HG02970 (cell line): ENCODE data around the gene ZFHX3.

ENCODE experiments used
- ATAC-seq: cut with Tn5 transposase; IDR thresholded peaks from one replicate; pipeline ENCODE4 v1.9.1; 2021; ENCODE audit warnings: mild to moderate bottlenecking, moderate library complexity, moderate number of reproducible peaks; ENCODE audit not compliant: unreplicated experiment, low FRiP score

Gene ZFHX3

GRCh38 chr16:72788269-72788809 lies 259.6 kb downstream of the ZFHX3 start:
- no peak for ATAC-seq

- ATAC-seq = peak; percentile 60
Observed at GRCh38 chr16:72787514-72788268, 260.2 kb downstream of the ZFHX3 start.

DNA sequence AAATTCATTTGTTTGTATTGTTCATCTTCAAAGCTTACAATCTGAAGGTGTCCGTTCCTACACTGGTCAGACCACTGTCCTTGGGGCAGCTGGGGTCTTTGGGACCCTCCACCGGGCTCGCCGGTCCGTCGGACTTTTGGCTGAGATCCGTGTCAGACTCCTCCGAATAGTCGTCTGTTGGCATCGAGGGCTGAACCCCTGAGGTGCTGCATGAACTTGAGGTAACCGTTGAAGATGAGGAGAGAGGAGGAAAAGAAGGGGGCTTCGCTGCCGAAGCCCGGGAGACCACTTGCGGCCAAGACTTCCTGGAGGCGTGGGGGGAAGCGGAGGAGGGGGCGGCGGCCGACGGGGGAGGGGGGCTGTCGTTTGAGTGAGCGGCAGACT lies 260.8 kb downstream of the ZFHX3 start:
- peak; percentile 6 for ATAC-seq

DNA sequence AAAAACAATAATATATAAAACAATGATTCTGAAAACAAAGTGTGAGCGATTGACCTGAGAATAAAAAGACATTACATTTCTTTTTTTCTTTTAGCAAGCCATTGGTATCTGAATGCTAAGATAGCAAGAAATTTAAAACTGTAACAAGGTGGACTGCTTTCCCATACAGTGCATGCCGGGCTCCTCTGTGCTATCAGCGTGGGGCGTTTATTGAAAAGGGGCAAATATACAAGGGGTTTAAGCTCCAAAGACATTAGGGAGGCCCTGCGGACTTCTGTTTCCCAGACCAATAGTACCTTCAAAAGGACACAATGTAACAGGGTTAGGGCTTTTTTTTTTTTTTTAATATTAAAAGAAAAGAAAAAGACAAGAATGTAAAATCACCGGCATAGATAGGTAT lies 261.3 kb downstream of the ZFHX3 start:
- no peak for ATAC-seq

DNA sequence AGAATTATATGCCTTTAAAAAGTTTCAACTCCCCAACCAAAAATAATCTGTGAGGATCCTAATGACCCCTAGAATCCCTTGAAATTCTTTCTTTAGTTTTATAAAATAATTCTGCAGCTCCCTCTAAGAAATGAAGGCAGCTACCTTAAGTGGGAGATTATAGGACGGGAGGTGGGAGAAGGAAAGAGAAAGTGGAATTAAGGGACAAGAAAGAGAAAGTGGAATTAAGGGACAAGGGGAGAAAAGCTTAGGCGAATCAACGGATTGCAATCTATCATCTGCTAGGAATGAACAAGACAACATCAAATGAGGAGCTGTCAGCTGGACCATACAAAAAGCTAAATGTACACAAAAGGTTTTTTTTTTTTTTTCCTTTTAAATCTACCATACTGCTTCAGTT lies 262.0 kb downstream of the ZFHX3 start:
- no peak for ATAC-seq

DNA sequence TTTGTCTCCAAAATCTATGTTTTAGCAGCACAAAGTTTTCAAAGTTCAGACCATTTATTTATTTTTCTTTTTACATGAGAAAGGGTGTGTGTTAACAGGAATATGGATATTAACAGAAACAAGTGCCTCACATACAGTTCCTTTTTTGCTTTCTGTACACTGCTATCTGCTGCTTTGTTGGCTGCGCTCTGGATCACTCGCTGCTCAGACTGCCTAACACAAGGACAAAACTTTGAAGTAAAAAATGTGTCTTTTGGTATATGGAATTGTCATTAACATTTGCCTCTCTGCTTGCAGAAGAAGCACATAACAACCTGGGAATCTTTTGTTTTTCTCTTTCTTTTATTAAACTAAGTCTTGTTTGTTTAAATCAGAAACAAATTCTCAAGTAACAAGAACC lies 262.8 kb downstream of the ZFHX3 start:
- no peak for ATAC-seq

DNA sequence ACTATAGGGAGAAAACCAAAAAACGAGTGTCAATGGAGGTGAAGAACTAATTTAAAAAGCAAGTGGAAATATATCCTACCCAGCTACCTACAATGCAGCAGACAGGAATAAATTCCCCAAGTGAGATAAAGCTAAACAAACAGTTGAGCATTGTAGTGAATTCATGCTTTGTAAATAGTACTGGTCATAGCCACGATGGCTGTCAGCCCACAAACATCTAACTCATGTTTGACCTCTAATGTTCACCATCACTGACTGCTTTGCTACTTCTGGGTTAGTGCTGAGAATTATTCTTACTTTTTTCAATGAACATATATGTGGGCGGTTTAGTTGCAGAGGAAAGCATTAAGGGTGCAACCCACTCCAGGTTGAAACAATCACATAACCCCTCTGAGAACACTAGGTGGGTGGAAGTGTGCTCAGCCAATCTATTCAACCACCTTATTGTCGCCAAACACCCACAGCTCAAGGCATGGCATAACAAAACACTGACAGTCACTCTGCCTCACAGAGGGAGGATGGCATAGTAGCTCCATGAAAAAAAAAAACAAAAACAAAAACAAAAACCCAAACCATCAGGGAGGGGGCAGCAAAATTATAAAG lies 264.1 kb downstream of the ZFHX3 start:
- ATAC-seq = no peak

- ATAC-seq = no peak
Observed at GRCh38 chr16:72769876-72770275, 278.1 kb downstream of the ZFHX3 start.

DNA sequence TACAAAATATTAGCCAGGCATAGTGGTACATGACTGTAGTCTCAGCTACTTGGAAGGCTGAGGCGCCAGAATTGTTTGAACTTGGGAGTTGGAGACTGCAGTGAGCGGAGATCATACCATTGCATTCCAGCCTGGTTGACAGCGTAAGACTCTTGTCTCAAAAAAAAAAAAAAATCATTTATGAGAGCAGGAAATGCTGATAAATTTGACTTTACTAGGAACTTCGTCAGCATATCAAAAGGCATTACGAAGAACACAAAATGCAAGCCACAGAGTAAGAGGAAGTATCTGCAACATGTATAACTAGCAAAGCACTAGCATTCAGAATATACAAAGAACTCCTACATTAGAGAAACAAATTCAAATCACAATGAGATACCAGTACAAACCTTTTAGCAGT lies 279.3 kb downstream of the ZFHX3 start:
- ATAC-seq = no peak

GRCh38 chr16:72766506-72766905 lies 281.4 kb downstream of the ZFHX3 start:
- no peak for ATAC-seq

GRCh38 chr16:72764015-72764654 lies 283.8 kb downstream of the ZFHX3 start:
- no peak for ATAC-seq

DNA sequence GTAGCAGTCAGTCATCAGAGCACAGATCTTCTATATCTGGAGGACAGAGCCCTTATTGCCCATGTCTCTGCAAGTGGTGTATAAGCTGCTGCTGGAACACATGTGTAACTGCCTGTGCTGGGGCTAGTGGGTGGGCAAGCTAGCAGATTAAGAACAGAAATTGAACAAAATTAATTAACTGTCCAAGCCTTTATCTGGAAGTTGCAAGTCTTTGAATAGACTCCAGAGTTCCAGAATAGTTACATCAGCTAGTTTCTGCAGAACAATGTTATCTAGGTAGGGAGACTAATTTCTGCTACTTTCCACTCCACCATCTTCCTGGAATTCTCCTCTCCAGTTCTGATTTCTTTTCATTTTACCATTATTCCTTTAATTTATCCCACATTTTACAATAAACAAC lies 287.3 kb downstream of the ZFHX3 start:
- ATAC-seq = no peak

GRCh38 chr16:72753881-72754280 lies 294.0 kb downstream of the ZFHX3 start:
- ATAC-seq = no peak

DNA sequence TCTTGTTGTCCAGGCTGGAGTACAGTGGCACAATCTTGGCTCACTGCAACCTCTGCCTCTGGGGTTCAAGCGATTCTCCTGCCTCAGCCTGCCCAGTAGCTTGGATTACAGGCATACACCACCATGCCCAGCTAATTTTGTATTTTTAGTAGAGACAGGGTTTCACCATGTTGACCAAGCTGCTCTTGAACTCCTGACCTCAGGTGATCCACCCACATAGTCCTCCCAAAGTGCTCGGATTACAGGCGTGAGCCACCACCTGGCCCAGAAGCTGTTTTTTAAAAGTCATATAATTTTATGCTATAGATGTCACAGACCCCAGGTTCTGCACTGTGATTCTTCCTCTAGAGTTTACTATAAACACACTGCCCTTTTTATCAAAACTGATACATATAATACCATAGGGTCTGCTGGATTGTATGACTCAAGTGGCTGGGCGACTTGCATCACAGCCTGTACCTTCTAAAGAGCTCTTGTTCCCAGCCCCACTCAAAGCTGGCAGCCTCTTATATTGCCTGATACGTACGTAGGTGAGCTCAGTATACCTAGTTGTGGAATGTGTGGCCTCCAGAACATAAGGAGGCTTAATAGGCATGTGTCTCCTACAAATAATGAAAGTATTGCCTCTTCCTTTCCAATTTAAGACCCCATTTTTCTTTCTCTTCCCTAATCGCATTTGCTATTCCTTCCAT lies 295.8 kb downstream of the ZFHX3 start:
- no peak for ATAC-seq

- no peak for ATAC-seq
Observed at GRCh38 chr16:72751076-72751475, 296.9 kb downstream of the ZFHX3 start.

GRCh38 chr16:72749091-72749490 lies 298.8 kb downstream of the ZFHX3 start:
- no peak for ATAC-seq

DNA sequence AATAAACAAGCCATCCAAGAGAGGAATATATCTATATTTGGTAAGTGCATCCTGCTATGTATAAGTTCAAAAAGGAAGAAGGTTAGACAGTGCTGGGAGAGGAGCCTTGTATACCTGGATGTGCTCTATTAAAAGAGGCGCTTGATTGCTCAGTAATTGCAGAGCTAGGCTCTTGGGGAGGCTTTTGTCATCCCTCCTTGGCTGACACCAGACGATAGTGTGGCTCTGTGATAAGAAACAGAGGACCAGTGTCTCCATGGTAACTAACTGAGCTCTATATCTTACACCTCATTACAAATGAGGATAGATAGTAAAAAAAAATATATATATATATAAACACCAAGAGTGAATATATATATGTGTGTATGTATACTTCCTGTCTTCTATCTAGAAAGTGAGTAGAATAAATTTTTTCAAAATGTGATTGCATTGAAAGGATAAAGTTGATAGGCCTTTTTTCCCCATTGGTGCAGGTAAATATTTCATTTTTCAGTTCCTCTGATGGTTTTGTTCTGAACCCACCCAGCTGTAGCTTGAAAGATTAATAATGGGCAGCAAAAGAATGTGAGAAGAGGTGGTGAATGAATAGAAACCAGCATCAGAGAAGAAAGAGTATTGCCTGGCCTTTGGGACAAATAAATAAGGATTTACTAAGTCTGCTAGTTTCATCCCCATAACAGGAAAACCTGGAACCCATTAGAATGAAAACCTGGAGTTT lies 303.7 kb downstream of the ZFHX3 start:
- ATAC-seq = no peak

- peak; percentile 63 for ATAC-seq
Observed at GRCh38 chr16:72743011-72743761, 304.7 kb downstream of the ZFHX3 start.

- ATAC-seq = no peak
Observed at GRCh38 chr16:72740347-72740746, 307.6 kb downstream of the ZFHX3 start.

DNA sequence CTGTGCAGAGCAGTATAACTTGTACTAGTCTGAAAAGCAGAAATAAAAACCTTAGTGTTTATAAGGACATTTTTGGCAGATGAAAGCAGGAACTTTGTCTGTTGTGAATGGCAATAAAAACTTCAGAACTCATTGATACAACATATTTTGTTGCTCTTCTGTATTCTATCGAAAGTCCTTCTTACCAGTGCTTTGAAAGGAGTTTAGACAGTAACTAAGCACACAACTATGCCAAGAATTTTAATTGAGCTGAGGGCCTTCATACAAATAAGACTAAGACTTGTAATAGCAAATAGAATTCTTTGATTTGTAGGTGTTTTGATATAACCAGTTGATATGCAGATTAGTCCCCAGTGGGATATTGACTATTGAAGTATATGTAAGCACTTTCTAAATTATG lies 308.4 kb downstream of the ZFHX3 start:
- no peak for ATAC-seq
